Hematopoietic multipotent progenitor cell treated with erythropoietin and hydrocortisone succinate and interleukin-3 and kit ligand, for 17 days (in vitro differentiated cells): ENCODE data around the gene PKN1.

Experiments used
- DNase-seq: peaks from one replicate; pipeline ENCODE4 v3.0.0-alpha.2; 2015; ENCODE audit warnings: low spot score

Gene PKN1

DNA sequence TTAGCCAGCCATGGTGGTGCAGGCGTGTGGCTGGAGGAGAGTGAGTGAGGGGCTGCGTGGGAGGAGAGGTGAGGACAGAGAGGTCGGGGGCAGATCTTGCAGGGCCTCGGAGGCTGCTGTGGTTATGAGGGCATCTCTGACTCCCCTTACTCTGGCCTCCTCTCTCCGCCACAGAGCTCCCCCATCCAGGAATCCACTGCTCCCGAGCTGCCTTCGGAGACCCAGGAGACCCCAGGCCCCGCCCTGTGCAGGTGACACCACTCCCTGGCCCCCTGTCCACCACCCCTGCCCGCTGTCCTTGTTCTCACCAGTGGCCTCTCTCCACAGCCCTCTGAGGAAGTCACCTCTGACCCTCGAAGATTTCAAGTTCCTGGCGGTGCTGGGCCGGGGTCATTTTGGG is 34.3 kb downstream of the PKN1 start:
- DNase-seq: no peak

DNA sequence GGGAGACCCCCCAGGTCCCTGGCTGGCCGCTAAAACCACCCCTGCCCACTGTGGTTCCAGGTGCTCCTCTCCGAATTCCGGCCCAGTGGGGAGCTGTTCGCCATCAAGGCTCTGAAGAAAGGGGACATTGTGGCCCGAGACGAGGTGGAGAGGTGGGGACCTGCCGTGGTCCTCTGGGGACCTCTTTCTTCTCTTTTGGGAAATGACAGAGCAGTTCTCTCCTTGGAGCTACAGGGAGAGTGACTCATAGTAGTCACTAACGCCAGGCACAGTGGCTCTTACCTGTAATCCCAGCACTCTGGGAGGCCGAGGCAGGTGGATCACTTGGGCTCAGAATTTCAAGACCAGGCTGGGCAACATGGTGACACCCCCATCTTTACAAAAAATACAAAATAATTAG is 34.7 kb downstream of the PKN1 start:
- no peak for DNase-seq

DNA sequence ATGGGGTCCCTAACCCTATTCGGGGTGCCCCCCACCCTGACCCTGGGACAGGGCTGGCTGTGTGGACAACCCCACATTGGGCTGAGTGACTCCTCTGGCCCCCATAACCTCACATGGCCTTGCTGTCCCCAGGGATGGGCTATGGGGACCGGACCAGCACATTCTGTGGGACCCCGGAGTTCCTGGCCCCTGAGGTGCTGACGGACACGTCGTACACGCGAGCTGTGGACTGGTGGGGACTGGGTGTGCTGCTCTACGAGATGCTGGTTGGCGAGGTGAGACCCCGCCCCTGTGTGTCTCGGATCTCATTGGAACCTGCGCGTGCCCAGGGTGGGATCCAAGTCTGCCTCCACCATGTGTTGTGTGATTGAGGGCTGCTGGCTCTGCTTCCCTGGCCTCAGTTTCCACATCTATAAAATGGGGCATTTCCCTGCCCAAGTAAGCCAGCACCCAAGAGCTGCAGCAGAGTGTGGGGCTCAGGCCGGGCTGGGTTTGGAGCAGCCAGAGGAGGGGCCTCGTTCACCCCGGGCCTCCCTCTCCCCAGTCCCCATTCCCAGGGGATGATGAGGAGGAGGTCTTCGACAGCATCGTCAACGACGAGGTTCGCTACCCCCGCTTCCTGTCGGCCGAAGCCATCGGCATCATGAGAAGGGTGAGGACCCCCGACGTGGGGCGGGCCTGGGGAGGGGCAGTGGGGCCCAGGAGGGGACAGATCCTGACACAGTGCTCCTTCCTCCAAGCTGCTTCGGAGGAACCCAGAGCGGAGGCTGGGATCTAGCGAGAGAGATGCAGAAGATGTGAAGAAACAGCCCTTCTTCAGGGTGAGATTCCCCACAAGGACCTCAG is 37.1 kb downstream of the PKN1 start:
- DNase-seq: no peak

DNA sequence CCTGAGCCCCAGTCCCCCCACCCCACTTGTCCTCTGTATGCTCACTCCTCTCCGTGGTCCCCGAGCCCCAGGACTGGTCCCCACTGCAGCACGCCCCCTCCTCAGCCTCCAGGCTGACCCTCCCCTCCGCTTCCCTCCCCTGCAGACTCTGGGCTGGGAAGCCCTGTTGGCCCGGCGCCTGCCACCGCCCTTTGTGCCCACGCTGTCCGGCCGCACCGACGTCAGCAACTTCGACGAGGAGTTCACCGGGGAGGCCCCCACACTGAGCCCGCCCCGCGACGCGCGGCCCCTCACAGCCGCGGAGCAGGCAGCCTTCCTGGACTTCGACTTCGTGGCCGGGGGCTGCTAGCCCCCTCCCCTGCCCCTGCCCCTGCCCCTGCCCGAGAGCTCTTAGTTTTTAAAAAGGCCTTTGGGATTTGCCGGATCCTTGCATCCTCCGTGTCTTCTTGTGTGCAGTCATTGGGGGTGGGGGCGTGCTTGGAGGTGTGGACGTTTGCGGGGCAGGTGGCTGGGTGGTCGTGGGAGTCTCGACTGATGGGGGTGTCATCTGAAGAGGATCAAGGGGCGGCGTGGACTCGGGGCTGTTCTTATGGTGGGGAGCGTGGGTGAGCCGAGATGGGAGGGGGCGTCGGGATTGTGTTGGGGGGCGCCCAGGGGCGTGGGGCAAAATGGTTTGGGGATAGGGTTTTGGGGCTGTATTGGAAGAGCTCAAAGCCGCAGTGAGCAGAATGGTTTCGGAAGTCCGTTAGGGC is 38.5 kb downstream of the PKN1 start:
- no peak for DNase-seq

DNA sequence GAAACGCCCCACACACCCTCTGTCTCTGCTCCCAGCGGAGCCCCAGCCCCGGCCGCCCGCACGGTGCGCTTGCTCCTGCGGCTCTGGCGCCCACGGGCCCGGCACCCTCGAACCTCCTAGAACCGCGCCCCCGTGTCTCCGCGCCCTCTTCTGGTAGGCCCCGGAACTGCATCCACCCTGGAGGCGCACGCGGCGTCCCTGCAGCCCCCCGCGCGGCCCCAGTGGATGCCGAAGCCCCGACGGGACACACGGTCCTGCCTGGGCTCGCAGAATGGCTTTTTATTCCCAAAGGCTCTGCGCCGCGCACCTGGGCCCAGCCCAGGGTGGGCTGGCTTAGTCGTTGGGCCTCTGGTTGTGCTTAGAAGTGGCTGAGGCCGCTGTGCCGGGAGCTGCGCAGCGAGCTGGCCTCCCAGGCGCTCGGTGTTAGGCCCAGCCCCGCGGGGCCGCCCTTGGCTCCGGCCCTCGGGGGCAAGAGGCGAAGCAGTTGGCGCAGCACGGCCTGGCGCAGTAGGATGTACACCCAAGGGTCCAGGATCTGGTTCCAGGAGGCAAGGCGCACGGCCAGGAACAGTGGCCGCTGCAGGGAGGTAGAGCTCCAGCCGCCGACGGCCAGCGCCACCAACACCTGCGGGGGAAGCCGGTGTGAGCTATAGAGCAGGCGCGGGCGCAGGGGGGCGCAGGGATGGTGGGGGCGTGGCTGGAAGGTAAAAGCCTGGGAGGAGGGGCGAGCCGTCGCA is 39.3 kb downstream of the PKN1 start:
- DNase-seq: peak; percentile 68

DNA sequence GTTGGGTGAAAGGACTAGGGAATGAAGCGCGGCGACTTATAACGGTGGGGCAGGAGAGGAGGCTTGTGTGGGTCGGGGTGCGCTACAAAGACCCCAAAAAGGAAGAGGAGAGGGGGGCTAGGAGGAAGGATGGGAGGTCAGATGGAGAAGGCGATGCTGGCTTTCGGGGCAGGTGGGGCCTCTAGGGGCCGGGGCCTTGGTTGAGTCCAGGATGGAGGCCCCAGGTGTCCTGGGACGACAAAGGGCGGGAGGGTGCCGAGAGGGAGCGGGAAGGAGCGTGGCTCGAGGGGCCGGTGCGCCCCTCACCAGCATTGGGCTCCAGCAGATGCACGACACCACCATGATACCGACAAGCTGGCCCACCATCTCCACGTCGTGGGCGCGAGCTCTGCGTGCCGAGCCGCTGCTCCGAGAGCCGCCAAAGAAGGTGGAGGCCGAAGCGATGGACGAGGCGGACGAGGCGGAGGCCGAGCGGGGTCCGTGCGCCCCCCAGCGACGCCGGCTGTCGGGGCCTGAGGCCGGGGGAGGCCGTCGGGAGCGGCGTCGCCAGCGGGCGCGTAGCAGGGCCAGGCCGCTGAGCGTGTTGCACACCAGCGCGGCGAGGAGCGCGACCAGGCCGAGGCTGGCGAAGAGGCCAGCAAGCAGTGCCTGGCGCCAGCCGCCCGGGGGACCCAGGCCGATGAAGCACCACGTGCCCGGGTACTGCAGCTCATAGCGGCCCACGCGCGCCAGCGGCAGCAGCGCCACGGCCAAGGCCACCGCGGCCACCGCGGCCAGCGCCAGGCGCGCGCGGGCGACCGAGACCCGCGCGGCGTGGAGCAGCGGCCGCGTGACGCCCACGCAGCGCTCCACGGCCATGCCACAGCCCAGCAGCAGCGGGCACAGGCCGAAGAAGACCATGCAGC is 40.2 kb downstream of the PKN1 start:
- no peak for DNase-seq

DNA sequence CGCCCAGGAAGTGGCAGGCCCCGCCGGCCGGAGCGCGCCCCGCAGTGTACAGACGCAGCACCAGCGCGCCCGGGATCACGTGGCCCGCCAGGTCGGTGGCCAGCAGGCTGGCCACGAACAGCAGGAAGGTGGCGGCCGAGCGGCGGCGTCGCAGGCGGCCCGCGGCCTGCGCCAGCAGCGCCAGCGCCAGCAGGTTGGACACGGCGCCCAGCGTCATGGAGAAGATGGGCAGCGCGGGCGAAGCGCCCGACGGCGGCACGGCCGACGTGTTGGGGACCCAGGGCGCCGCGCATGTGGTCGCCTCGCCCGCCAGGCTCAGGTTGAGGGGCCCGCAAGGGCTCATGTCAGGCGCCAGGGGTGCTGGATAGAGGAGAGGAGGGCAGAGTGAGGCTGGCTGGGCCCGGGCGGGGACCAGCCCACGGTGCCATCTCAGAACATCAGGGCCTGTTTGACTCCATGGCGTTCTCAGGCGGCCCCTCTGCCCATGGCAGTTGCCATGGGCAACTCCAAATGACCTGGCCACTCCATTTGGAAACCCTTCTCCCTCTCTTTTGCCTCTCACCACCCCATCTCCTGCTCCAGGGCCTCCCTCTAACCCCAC is 41.0 kb downstream of the PKN1 start:
- DNase-seq: no peak

DNA sequence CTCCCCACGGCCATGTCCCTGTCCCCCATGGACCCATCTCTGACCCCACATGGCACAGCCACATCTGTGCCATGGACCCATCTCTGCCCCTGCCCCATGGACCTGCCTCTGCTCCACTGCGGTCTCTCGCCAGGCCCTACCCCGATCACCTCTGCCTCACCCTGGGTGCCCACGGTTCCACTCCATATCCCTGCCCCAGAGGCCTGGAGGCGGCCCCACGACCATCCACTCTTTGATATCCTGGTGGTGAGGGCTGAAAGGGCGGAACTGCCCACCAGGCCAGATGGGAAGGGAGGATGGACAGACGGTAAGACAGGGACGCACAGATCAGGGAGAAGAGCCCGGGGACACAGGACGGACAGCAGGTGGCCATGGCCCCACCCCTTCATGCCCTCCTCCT is 41.7 kb downstream of the PKN1 start:
- DNase-seq: no peak

DNA sequence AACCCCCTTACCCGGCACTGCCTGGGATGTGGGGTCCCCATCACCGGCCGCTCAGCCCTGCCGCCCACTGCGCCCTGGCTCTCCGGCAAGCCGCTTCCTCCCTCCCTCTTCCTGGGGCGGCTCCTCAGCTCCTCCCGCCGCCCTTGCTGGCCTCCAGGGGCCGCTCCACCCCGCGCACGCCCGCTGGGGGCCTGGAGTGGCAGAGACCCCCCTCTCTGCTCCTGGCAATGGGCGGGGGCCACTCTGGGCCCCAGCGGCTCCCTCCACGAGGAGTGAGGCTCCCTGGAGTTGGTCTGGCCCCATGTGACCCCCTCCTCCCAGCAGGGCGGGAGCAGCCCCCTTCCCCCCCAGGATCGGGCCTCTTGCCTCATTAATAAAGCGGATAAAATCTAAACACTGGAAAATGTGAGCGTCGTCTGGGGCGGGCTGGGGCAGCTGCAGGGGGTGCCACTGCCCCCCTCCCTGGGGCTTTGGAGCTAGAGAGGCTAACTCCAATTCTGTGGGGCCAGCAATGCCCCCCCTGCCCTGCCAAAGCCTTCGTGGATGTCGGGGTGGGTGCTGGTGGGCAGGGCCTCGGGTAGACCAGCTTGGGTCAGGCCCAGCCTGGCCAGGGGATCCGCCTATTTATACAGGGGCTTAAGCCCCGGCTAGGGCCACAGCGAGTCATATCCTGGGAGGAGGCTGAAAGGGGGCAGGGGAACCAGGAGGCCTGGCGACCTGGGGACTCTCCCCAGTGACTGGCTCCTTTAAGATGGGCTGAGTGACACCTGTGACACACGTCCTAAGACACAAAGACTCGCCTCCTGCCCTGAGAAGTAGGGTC is 42.4 kb downstream of the PKN1 start, which contains the start of gene PTGER1:
Gene PTGER1 (minus strand): TSS at position 104 of the 823 bp plus-strand sequence. CDS start 1,034 bp downstream, outside the sequence.
- no peak for DNase-seq

DNA sequence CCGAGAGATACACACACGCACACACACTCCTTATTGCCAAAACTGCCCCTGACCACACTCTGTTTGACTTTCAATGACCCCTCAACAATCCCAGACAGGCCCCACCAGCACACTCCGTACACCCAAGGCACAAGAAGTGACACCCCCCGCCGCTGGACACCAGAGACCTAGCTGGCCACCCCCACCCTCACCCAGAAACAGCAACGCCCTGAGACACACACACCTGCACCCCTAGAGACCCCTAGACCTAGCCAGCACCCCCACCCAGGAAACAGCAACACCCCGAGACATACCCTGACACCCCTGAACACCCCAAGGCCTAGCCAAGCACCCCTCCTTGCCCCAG is 43.2 kb downstream of the PKN1 start:
- DNase-seq: no peak

DNA sequence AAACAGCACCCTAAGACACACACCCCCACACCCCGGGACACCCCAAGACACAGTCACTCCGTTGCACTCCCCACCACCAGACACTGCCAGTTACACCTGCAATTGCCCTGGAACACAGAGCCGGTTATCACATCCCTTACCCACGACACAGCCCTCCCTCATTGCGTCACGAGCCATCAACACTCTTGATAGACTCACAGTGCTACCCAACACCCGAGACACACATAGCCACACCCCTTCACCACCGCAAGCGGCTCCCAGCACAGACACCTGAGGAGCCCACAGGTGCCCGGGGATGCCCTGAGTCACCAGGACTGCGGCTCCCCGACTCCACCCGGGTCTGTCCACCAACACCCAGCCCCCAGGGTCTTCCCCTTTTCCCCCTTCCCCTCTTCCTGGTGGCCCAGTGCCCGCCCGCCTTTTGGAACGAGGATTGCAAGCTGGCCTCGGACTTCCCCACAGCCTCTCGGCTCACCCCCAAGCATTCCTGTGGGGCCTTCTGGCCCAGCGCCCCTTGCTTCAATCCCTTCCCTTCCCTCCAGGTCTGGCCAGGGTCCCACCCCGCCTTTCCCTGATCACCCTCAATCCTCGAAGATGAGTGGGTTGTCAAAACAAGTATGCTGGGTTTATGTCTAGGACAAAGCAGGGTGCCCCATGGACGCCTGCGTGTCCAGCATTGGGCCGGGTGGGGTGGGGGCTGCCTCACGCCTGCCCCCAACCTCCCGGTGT is 43.7 kb downstream of the PKN1 start:
- DNase-seq: no peak

DNA sequence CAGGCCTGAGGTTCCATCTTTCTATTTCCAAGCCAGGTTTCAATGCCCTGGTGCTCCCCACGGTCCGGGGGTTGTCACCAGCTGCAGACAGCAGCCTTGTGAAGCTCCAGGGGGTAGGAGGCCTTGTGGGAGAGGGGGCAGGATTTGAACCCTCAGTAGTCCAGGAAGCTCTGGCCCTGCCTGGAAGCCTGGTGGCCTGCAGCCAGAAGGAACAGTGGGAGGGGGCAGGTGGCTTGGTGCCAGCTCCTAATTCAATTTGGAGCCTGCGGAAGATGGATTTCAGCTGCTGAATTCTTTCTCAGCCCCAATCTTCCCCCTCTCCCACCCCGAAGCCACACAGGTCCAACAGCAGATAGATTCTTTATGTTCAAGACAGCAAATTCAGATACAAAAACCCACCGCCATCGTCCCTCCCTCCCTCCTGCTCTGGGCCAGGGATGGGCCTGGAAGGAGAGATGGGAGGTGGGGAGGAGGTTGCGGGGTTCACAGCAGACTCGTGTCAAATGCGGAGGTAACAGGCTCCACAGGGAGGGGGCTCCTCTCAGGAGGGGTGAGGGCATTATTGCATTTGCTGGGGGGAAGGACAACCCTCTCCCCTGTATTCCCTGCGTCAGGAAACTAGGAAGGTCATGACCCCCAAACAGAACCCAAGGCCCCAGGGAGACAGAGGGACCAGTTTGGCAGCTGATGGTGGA is 44.5 kb downstream of the PKN1 start:
- DNase-seq: no peak

DNA sequence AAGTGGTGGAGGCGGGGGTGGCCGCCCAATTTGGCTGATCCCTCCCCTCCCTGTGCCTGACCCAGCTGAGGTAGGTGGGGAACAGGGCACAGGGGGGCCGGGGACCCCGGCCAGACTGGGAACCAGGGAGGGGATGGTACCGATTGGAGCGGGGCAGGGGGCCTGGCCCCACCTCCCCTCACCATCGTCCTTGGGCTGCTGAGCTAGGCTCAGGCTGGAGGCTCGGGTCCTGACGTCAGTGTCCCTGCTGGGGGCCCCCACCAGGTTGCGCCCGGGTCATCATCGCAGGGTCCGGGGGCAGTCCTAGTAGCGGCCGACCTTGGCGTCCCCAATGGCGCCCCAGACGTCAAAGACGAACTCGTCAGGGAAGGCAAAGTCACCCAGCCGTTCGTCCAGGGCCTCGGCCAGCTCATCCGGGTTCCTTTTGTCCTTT is 45.0 kb downstream of the PKN1 start:
- DNase-seq: no peak

DNA sequence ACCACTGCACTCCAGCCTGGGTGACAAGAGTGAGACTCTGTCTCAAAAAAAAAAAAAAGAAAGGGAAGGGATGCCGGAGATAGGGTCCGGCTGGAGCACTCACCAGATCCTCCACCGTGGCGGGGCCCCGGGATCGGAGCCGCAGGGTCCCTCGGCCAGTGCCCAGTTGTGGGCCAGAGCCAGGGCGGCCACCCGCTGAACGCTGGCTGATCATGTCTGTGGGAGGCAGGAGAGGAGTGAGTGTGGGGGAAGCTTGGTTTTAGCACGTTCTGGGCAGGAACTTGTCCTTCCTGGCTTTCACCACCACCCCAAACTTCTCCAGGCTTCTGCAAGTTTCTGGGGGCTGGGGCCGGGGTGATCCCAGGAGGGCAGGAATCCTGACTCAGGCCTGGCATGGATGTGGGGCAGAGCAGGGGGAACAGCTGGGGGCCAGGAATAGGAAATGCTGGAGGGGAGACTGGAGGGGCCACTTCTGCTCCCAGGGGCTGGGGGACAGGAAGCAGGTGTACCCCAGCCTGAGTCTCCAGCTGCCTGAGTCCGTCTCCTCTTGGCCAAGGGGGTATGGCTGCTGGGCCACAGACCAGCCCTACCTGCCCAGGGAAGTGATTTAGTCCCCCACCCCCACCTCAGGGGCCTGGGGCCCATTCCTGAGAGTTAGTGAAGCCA is 46.3 kb downstream of the PKN1 start:
- DNase-seq: no peak

DNA sequence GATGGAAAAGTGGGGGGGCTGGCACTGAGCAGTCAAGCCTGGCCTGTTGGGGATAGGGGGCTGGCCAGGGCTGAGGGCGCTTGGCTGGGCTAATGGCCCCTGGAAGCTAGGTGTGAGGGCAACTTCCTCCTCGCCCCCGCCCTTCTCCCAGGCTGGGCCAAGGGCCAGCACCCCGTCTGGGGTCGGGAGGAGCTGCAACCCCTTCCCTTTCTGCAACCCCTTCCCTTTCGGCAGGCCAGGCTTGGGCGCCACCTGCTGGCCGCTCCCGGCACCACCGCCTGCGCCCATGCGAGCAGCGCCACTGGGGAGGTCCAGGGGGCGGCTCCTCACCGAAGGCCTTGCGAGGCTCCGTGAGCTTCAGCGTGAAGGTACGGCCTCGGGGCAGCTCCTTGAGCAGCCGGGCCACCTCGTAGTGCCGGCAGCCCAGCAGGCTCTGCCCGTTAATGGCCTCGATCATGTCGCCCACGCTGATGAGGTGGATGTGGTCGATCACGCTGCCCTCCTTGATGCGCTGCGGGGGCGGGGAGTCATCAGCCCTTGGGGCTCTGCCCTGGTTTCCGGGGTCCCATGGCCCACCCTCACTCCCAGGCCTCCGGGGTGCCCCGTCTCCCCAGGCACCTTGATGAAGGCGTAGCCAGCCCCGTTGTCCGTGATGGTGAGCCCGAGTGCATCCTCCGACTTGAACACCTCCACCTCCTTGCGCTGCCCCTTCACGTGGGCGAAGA is 47.0 kb downstream of the PKN1 start:
- peak; percentile 57 for DNase-seq

DNA sequence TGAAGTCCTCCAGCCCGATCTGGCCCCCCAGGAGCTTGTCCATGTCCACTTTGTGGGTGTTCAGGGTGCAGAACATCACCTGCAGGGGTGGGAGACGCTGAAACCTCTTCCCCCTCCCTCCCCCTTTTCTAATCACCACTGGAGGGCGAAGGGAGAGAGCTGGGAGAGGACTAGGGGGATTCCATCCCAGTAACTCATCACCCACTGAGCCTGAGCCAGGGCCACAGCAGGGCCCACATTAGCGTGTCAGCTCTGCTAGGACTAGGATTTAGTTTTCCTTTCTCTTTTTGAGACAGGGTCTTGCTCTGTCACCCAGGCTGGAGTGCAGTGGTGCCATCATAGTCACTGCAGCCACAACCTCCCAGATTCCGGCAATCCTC is 47.6 kb downstream of the PKN1 start:
- DNase-seq: no peak

DNA sequence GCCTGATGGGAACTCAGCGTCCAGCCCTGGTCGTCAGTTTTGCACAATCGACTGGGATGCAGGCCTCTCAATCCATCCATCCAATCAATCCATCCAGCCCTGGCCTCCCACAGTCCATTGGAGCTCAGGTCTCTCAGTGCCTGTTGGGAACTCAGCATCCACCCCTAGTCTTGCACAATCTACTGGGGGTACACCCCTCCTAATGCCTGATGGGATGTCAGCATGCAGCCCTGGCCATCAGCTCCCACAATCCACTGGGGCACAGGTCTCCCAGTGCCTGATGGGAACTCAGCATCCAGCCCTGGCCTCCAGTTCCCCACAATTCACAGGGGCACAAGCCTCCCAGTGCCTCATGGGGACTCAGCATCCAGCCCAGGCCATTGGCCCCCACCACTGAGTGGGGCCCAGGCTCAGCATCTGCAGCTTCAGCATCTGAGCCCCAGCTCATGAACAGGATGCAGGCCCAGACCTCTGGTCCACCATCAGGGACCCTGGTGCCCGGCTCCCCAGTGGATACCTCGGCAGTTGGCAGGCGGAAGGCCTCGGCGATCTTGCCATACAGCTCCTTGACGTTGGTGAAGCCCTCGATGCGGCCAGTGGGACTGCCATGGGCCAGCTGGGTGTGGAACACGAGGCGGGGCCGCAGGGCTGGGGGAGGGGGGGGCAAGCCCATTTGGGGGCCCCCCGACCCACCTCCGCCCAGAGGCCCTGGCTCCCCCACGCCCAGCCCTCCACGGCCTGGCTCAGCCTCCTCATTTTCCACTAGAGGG is 49.3 kb downstream of the PKN1 start:
- DNase-seq: no peak
